WTC11 (cell line): ENCODE data around the gene GRIN2C.

ENCODE experiments used
- ESRRA ChIP-seq: sonication (generic); formaldehyde crosslinking; IDR thresholded peaks from 2 replicates; pipeline ENCODE4 v1.8.1; 2022; ENCODE audit warnings: mild to moderate bottlenecking, missing genetic modification reagents, borderline replicate concordance
- FOXP1 ChIP-seq: sonication (generic); formaldehyde crosslinking; IDR thresholded peaks from 2 replicates; pipeline ENCODE4 v1.8.0; 2022; ENCODE audit warnings: missing genetic modification reagents, mild to moderate bottlenecking, moderate library complexity, borderline replicate concordance
- NR2C2 ChIP-seq: sonication (generic); formaldehyde crosslinking; IDR thresholded peaks from 2 replicates; pipeline ENCODE4 v1.8.0; 2022; ENCODE audit warnings: mild to moderate bottlenecking, missing genetic modification reagents
- ZNF121 ChIP-seq: sonication (generic); formaldehyde crosslinking; IDR thresholded peaks from 2 replicates; pipeline ENCODE4 v1.8.0; 2023; ENCODE audit warnings: missing genetic modification reagents
- ZNF232 ChIP-seq: sonication (generic); formaldehyde crosslinking; IDR thresholded peaks from 2 replicates; pipeline ENCODE4 v1.8.0; 2022; ENCODE audit warnings: mild to moderate bottlenecking, missing genetic modification reagents
- TF ChIP-seq, protein P1 (sequence below): sonication (generic); formaldehyde crosslinking; IDR thresholded peaks from 2 replicates; pipeline ENCODE4 v1.8.0; 2022; ENCODE audit warnings: mild to moderate bottlenecking, missing genetic modification reagents
- TF ChIP-seq, protein P2 (sequence below): fragments of 200-600 bp; IDR thresholded peaks from 2 replicates; pipeline ENCODE4 v1.8.0; 2022; ENCODE audit warnings: antibody characterized with exemption

GRCh38 chr17:74824961-74825627 is 34.6 kb downstream of the GRIN2C start:
- TF ChIP-seq, protein P1, sequence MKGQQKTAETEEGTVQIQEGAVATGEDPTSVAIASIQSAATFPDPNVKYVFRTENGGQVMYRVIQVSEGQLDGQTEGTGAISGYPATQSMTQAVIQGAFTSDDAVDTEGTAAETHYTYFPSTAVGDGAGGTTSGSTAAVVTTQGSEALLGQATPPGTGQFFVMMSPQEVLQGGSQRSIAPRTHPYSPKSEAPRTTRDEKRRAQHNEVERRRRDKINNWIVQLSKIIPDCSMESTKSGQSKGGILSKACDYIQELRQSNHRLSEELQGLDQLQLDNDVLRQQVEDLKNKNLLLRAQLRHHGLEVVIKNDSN = no peak
- no peak for TF ChIP-seq FOXP1 (CRISPR knock-in tag)
- TF ChIP-seq, protein P2, sequence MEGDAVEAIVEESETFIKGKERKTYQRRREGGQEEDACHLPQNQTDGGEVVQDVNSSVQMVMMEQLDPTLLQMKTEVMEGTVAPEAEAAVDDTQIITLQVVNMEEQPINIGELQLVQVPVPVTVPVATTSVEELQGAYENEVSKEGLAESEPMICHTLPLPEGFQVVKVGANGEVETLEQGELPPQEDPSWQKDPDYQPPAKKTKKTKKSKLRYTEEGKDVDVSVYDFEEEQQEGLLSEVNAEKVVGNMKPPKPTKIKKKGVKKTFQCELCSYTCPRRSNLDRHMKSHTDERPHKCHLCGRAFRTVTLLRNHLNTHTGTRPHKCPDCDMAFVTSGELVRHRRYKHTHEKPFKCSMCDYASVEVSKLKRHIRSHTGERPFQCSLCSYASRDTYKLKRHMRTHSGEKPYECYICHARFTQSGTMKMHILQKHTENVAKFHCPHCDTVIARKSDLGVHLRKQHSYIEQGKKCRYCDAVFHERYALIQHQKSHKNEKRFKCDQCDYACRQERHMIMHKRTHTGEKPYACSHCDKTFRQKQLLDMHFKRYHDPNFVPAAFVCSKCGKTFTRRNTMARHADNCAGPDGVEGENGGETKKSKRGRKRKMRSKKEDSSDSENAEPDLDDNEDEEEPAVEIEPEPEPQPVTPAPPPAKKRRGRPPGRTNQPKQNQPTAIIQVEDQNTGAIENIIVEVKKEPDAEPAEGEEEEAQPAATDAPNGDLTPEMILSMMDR = no peak
- no peak for TF ChIP-seq NR2C2 (CRISPR knock-in tag)
- TF ChIP-seq ZNF121 (CRISPR knock-in tag) = no peak
- no peak for TF ChIP-seq ZNF232 (CRISPR knock-in tag)
- no peak for TF ChIP-seq ESRRA (CRISPR knock-in tag)
